PC-3 (cell line): ENCODE measurements around the gene PLXNA4. TPM values are rescaled to one million over a fixed set of nuclear protein-coding genes. Genes with fewer than 3 reads are reported as not detected.
A peak's percentile ranks its signal among the peaks of the same experiment; 100 is the strongest.

Experiments
- ATAC-seq: fragments of 200-7000 bp; cut with Tn5 transposase; 2 replicates; pipeline ENCODE4 v1.9.1; 2020; ENCODE audit warnings: mild to moderate bottlenecking, moderate library complexity
- BruUV-seq: library from RNA; stranded (reverse); fragments of 400-500 nt; replicated peaks from 2 replicates; lab custom pipeline; 2021; lab: Mats Ljungman, UMichigan
- CTCF ChIA-PET: fragments of 300-600 bp; sonication (Branson Sonifier 250); formaldehyde crosslinking; loops from one replicate; lab custom pipeline; 2022; ENCODE audit warnings: antibody characterized with exemption; lab: Charles Lee
- POLR2A ChIA-PET: fragments of 300-600 bp; sonication (Branson Sonifier 250); formaldehyde crosslinking; loops from one replicate; lab custom pipeline; 2022; ENCODE audit warnings: antibody characterized with exemption; ENCODE audit not compliant: unreplicated experiment; lab: Charles Lee
- DNase-seq: peaks from one replicate; pipeline ENCODE4 v3.0.0-alpha.2; 2015
- H2AFZ ChIP-seq: fragments of 300-600 bp; sonication (generic); 2 replicates; pipeline ENCODE4 v1.6.0; 2016; ENCODE audit warnings: antibody characterized with exemption, low read length
- H3F3A ChIP-seq: fragments of 300-600 bp; sonication (generic); one replicate; pipeline ENCODE4 v1.6.0; 2017; ENCODE audit warnings: antibody characterized with exemption, low read length, control low read depth, mild to moderate bottlenecking; ENCODE audit not compliant: unreplicated experiment
- H3K27ac ChIP-seq: fragments of 300-600 bp; sonication (generic); 2 replicates; pipeline ENCODE4 v1.5.1; 2016; ENCODE audit warnings: mild to moderate bottlenecking, low read length
- H3K27me3 ChIP-seq: fragments of 300-600 bp; sonication (generic); 2 replicates; pipeline ENCODE4 v1.6.1; 2016; ENCODE audit warnings: low read length, mixed read lengths
- H3K36me3 ChIP-seq: fragments of 300-600 bp; sonication (generic); 2 replicates; pipeline ENCODE4 v1.6.1; 2016; ENCODE audit warnings: low read depth, mixed run types, low read length, mixed read lengths
- H3K4me1 ChIP-seq: fragments of 300-600 bp; sonication (generic); 2 replicates; pipeline ENCODE4 v1.5.1; 2016; ENCODE audit warnings: low read length; ENCODE audit not compliant: insufficient read depth
- H3K4me2 ChIP-seq: fragments of 300-600 bp; sonication (generic); 2 replicates; pipeline ENCODE4 v1.6.0; 2016; ENCODE audit warnings: low read length
- H3K4me3 ChIP-seq: fragments of 300-600 bp; sonication (generic); 2 replicates; pipeline ENCODE4 v1.5.1; 2016; ENCODE audit warnings: mild to moderate bottlenecking, low read length, mixed read lengths
- H3K79me2 ChIP-seq: fragments of 300-600 bp; sonication (generic); 2 replicates; pipeline ENCODE4 v1.6.1; 2017; ENCODE audit warnings: low read length, mixed read lengths
- H3K9ac ChIP-seq: fragments of 300-600 bp; sonication (generic); 2 replicates; pipeline ENCODE4 v1.6.0; 2016; ENCODE audit warnings: mild to moderate bottlenecking, low read length
- H3K9me2 ChIP-seq: fragments of 300-600 bp; sonication (generic); replicated peaks from 2 replicates; pipeline ENCODE4 v1.6.1; 2016; ENCODE audit warnings: mixed run types, low read length, mixed read lengths
- H3K9me3 ChIP-seq: fragments of 300-600 bp; sonication (generic); 2 replicates; pipeline ENCODE4 v1.6.1; 2016; ENCODE audit warnings: low read length, mixed read lengths
- H4K20me1 ChIP-seq: fragments of 300-600 bp; sonication (generic); 2 replicates; pipeline ENCODE4 v1.6.1; 2016; ENCODE audit warnings: low read length, mixed read lengths
- EZH2 ChIP-seq: fragments of 300-600 bp; sonication (generic); IDR thresholded peaks from one replicate; pipeline ENCODE4 v1.6.1; 2017; ENCODE audit warnings: antibody characterized with exemption, mild to moderate bottlenecking, low read length; ENCODE audit not compliant: unreplicated experiment
- EZH2phosphoT487 ChIP-seq: fragments of 300-600 bp; sonication (generic); IDR thresholded peaks from 2 replicates; pipeline ENCODE4 v1.6.1; 2018; ENCODE audit warnings: mild to moderate bottlenecking, antibody characterized with exemption, low read length, borderline replicate concordance
- intact Hi-C: fragments of 100-400 bp; cut with micrococcal nuclease; formaldehyde crosslinking; loops from 2 replicates; pipeline ENCODE4 v1.9.0; 2023
- total RNA-seq: library from RNA; depleted of rRNA; stranded (reverse); fragments of >200 nt; gene quantifications from 2 replicates; pipeline ENCODE4 v1.2.3, GENCODE V29; 2014
- TF ChIP-seq, protein P1 (sequence below): fragments of 300-600 bp; sonication (generic); conservative IDR thresholded peaks from 2 replicates; pipeline ENCODE4 v1.5.1; 2017; ENCODE audit warnings: antibody characterized with exemption, low read depth, mild to moderate bottlenecking, low read length

Gene PLXNA4
- total RNA-seq, 1 experiment from 2014 or later: 1.2 TPM

DNA sequence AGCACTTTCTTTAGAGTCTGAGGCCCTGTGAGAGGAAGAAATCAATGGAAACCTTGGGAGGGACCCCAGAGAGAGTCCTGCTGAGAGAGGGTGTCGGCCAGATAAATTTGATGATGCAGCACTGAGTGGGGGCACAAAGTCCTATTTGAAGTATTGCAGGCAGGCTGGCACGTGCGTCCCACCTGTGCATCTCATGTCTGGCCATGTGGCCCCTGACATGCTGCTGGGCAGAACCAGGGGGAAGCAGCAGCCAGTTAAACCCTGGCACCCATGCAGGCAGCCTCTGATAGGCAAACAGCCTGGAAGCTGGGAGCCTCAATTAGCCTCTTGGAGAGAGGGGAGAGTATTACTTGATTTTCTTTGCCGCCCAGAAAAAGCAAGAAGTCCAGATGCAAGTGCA is 180.9 kb downstream of the PLXNA4 start:
- POLR2A ChIA-PET: no interaction called here
- no peak overlapping the region for H3K27ac ChIP-seq
- no peak overlapping the region for H3K4me3 ChIP-seq
- H2AFZ ChIP-seq: no peak overlapping the region
- H3K9ac ChIP-seq: no peak overlapping the region
- no peaks in the 10 kb centered on the region for H4K20me1 ChIP-seq
- no peaks in the 10 kb centered on the region for H3K9me2 ChIP-seq
- BruUV-seq: no TSS peak
- H3K4me1 ChIP-seq: peaks cover 14% of the 10 kb centered on the region
- no peaks in the 10 kb centered on the region for H3K79me2 ChIP-seq
- CTCF ChIA-PET: interaction anchor here (1.1 kb wide), 1 partner anchor 185 kb away, joined by 3 read pairs; no protein-coding TSS in a partner anchor
- no peaks in the 10 kb centered on the region for H3F3A ChIP-seq
- DNase-seq: no peak
- intact Hi-C loops: loop anchor here (2.0 kb wide), 1 partner anchor 77 kb away; no protein-coding TSS in a partner anchor
- no peaks in the 10 kb centered on the region for H3K9me3 ChIP-seq
- no peaks in the 10 kb centered on the region for H3K27me3 ChIP-seq
- no peak for ATAC-seq
- H3K36me3 ChIP-seq: no peaks in the 10 kb centered on the region
- H3K4me2 ChIP-seq: no peak overlapping the region
- TF ChIP-seq EZH2phosphoT487 (no peak), EZH2 (no peak)
- TF ChIP-seq, protein P1, sequence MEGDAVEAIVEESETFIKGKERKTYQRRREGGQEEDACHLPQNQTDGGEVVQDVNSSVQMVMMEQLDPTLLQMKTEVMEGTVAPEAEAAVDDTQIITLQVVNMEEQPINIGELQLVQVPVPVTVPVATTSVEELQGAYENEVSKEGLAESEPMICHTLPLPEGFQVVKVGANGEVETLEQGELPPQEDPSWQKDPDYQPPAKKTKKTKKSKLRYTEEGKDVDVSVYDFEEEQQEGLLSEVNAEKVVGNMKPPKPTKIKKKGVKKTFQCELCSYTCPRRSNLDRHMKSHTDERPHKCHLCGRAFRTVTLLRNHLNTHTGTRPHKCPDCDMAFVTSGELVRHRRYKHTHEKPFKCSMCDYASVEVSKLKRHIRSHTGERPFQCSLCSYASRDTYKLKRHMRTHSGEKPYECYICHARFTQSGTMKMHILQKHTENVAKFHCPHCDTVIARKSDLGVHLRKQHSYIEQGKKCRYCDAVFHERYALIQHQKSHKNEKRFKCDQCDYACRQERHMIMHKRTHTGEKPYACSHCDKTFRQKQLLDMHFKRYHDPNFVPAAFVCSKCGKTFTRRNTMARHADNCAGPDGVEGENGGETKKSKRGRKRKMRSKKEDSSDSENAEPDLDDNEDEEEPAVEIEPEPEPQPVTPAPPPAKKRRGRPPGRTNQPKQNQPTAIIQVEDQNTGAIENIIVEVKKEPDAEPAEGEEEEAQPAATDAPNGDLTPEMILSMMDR: no peak

DNA sequence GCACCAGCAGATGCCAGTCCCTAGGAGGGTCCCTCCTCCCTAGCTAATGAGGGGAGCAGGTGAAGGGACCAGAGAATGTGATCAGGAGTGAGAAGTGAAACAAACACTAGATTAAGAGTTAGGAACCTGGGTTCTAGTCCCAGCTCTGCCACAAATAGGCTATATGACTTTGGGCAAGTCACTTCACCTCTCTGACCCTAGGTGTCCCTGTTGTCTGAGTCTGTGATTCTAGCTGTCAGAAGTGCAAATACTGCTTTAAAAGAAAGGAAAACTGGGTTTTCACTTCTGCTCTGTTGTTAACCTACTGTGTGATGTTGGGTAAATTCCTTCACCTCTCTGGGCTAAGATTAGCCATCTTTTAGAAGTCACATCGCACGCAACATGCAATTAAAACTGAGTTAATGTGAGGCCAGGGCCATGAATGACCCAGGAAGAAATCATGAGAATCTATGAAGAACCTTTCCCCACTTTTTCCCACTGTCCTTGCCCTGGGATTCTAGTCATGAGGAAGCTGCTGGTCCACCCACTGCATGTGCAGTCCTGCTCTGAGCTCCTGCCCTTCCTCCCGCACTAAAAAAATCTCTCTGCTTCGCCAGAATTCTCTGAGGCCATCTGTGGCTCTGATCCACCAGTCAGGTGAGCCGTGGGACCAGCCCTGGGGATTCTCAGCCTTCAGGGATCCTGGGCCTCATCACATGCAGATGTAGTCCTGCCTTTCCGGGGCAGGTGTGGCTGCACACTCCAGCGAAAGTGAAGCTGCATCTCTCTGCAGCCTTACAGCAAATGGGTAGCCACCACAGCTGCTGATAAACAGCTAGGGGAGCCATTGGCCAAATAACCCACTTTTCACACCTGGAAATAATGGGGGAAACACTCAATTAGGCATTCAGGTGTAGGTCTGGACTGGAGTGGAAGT is 181.7 kb downstream of the PLXNA4 start:
- CTCF ChIA-PET: interaction anchor here (1.1 kb wide), 1 partner anchor 186 kb away, joined by 3 read pairs; no protein-coding TSS in a partner anchor
- H3K9me2 ChIP-seq: no peaks in the 10 kb centered on the region

More for the DNA sequence above, 181.7 kb downstream of the PLXNA4 start:
- Histone ChIP-seq H3K36me3 (no peaks in the 10 kb centered on the region), H3K27me3 (no peaks in the 10 kb centered on the region), H3K27ac (no peak overlapping the region), H3K4me3 (no peak overlapping the region), H3F3A (no peaks in the 10 kb centered on the region), H3K9me3 (no peaks in the 10 kb centered on the region), H3K9ac (no peak overlapping the region), H4K20me1 (no peaks in the 10 kb centered on the region), H3K4me2 (no peak overlapping the region), H2AFZ (no peak overlapping the region), H3K4me1 (peaks cover 14% of the 10 kb centered on the region), H3K79me2 (no peaks in the 10 kb centered on the region)
- ATAC-seq (no peak), DNase-seq (peak; percentile 29)
- TF ChIP-seq, protein P1: peak; percentile 53
- TF ChIP-seq EZH2phosphoT487: no peak
- intact Hi-C loops: loop anchor here (1.0 to 5.0 kb wide), 3 partner anchors 38 to 186 kb away; no protein-coding TSS in a partner anchor
- POLR2A ChIA-PET: interaction anchor here (0.6 kb wide), 1 partner anchor 79 kb away, joined by 9 read pairs; no protein-coding TSS in a partner anchor
- BruUV-seq: no TSS peak
